Mesenchymal stem cell (in vitro differentiated cells and primary cell): ENCODE measurements around the gene UBAC2.

ENCODE experiments used
- DNase-seq: peaks from one replicate; pipeline ENCODE4 v3.0.0-alpha.2; 2013
- H2AFZ ChIP-seq: one replicate; pipeline ENCODE4 v1.6.1; 2013; ENCODE audit warnings: low read depth, mild to moderate bottlenecking, control low read depth, inconsistent platforms, low read length, moderate library complexity
- H2AK5ac ChIP-seq: 2 replicates; pipeline ENCODE4 v1.6.1; 2013; ENCODE audit warnings: low read length, moderate library complexity, mild to moderate bottlenecking, inconsistent platforms; ENCODE audit not compliant: severe bottlenecking
- H2BK120ac ChIP-seq: one replicate; pipeline ENCODE4 v1.6.1; 2013; ENCODE audit warnings: low read depth, mild to moderate bottlenecking, inconsistent platforms, low read length, moderate library complexity
- H2BK12ac ChIP-seq, 2 experiments: one replicate each; pipeline ENCODE4 v1.6.1; 2013; ENCODE audit warnings: inconsistent platforms in 2 of 2, low read length in 2 of 2, mild to moderate bottlenecking in 2 of 2, moderate library complexity in 2 of 2, control low read depth in 1 of 2
- H2BK15ac ChIP-seq: one replicate; pipeline ENCODE4 v1.6.1; 2013; ENCODE audit warnings: mild to moderate bottlenecking, low read depth, inconsistent platforms; ENCODE audit not compliant: poor library complexity, severe bottlenecking
- H2BK5ac ChIP-seq: 2 replicates; pipeline ENCODE4 v1.6.1; 2013; ENCODE audit warnings: low read depth, mild to moderate bottlenecking, low read length, control low read depth, inconsistent platforms; ENCODE audit not compliant: poor library complexity, severe bottlenecking
- H3K14ac ChIP-seq, 2 experiments: one replicate each; pipeline ENCODE4 v1.6.1; 2013; ENCODE audit warnings: inconsistent platforms in 2 of 2, low read length in 2 of 2, control low read depth in 1 of 2, mild to moderate bottlenecking in 1 of 2, moderate library complexity in 1 of 2
- H3K18ac ChIP-seq, 2 experiments: one replicate each; pipeline ENCODE4 v1.6.1; 2013; ENCODE audit warnings: inconsistent platforms in 2 of 2, low read length in 2 of 2, control low read depth in 1 of 2, low read depth in 1 of 2, mild to moderate bottlenecking in 1 of 2
- H3K23ac ChIP-seq, 2 experiments: one replicate each; pipeline ENCODE4 v1.6.1; 2013; ENCODE audit warnings: inconsistent platforms in 2 of 2, low read length in 2 of 2, mild to moderate bottlenecking in 2 of 2, moderate library complexity in 2 of 2, control low read depth in 1 of 2
- H3K27ac ChIP-seq: 2 replicates; pipeline ENCODE4 v1.5.1; 2013; ENCODE audit warnings: mild to moderate bottlenecking, moderate library complexity, low read length, control low read depth, inconsistent platforms; ENCODE audit not compliant: poor library complexity, severe bottlenecking
- H3K27me3 ChIP-seq, 2 experiments: 2 replicates each; pipeline versions ENCODE4 v1.6.1 to v1.7.0; 2013; ENCODE audit warnings: low read length in 2 of 2, mild to moderate bottlenecking in 2 of 2, moderate library complexity in 2 of 2, control low read depth in 1 of 2, inconsistent platforms in 1 of 2; ENCODE audit not compliant: control insufficient read depth in 1 of 2, insufficient read depth in 1 of 2
- H3K36me3 ChIP-seq, 2 experiments: 2 replicates each; pipeline versions ENCODE4 v1.6.1 to v1.7.0; 2013; ENCODE audit warnings: low read length in 2 of 2, control low read depth in 1 of 2, inconsistent platforms in 1 of 2, low read depth in 1 of 2, mild to moderate bottlenecking in 1 of 2; ENCODE audit not compliant: insufficient read depth in 2 of 2, control insufficient read depth in 1 of 2
- H3K4ac ChIP-seq, 2 experiments: one replicate each; pipeline ENCODE4 v1.6.1; 2013; ENCODE audit warnings: inconsistent platforms in 2 of 2, low read length in 2 of 2, mild to moderate bottlenecking in 2 of 2, moderate library complexity in 2 of 2, control low read depth in 1 of 2, low read depth in 1 of 2
- H3K4me1 ChIP-seq: 2 replicates; pipeline ENCODE4 v1.6.1; 2013; ENCODE audit warnings: low read depth, low read length, control low read depth; ENCODE audit not compliant: control insufficient read depth, insufficient read depth
- H3K4me2 ChIP-seq: 2 replicates; pipeline ENCODE4 v1.6.1; 2013; ENCODE audit warnings: low read length, mild to moderate bottlenecking, inconsistent platforms; ENCODE audit not compliant: poor library complexity, severe bottlenecking
- H3K4me3 ChIP-seq, 2 experiments: 2 replicates each; pipeline versions ENCODE4 v1.5.1 to v1.7.0; 2013; ENCODE audit warnings: low read length in 2 of 2, mild to moderate bottlenecking in 2 of 2, control low read depth in 1 of 2, low read depth in 1 of 2; ENCODE audit not compliant: insufficient read depth in 1 of 2
- H3K79me1 ChIP-seq: replicated peaks from 2 replicates; pipeline ENCODE4 v1.6.1; 2013; ENCODE audit warnings: mild to moderate bottlenecking, control low read depth, low read length, inconsistent platforms; ENCODE audit not compliant: poor library complexity, severe bottlenecking
- H3K9ac ChIP-seq: 2 replicates; pipeline ENCODE4 v1.7.0; 2013; ENCODE audit warnings: mild to moderate bottlenecking, low read length, moderate library complexity
- H3K9me3 ChIP-seq: 2 replicates; pipeline ENCODE4 v1.7.0; 2013; ENCODE audit warnings: mild to moderate bottlenecking, low read length; ENCODE audit not compliant: control insufficient read depth
- H4K8ac ChIP-seq: one replicate; pipeline ENCODE4 v1.6.1; 2013; ENCODE audit warnings: inconsistent platforms, mild to moderate bottlenecking, low read length, moderate library complexity
- H4K91ac ChIP-seq: one replicate; pipeline ENCODE4 v1.6.1; 2013; ENCODE audit warnings: mild to moderate bottlenecking, low read length, inconsistent platforms
- WGBS: methylation state at CpG from one replicate; pipeline ENCODE4 v1.1.7; 2013; ENCODE audit warnings: mixed read lengths; 5-methylcytosine and 5-hydroxymethylcytosine counted together

The UBAC2 gene

GRCh38 chr13:99192480-99192879 is 8.2 kb upstream of the UBAC2 start:
- Histone ChIP-seq H4K91ac (no peak overlapping the region), H3K4me3 (no peak overlapping the region), H3K9me3 (no peaks in the 10 kb centered on the region), H2AK5ac (no peak overlapping the region), H3K9ac (no peak overlapping the region), H3K4me2 (no peak overlapping the region), H2BK15ac (no peak overlapping the region), H3K36me3 (no peaks in the 10 kb centered on the region), H4K8ac (no peak overlapping the region), H3K18ac (no peak overlapping the region), H2BK12ac (no peak overlapping the region), H3K79me1 (no peaks in the 10 kb centered on the region), H2BK120ac (no peak overlapping the region), H3K4ac (no peak overlapping the region), H2BK5ac (peak overlapping the region; percentile 51), H3K23ac (no peak overlapping the region), H2AFZ (no peak overlapping the region), H3K27ac (no peak overlapping the region), H3K4me1 (peaks cover 4% of the 10 kb centered on the region), H3K27me3 (no peaks in the 10 kb centered on the region), H3K14ac (no peak overlapping the region)
- DNase-seq, result no peak

DNA sequence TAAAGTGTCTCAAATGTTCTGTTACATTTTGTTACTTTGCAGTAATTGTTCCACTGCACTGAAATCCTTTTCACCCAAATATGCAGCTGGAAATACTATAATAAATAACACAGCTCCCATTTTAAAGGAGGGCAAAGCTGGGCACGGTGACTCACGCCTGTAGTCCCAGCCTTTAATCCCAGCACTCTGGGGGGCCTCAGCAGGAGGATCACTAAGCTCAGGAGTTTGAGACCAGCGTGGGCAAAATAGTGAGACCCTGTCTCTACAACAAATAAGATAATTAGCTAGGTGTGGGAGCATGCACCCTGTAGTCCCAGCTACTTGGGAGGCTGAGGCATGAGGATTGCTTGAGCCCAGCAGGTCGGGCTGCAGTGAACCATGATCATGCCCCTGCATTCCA is 7.5 kb upstream of the UBAC2 start:
- Histone ChIP-seq H3K27me3 (no peaks in the 10 kb centered on the region), H3K4me2 (no peak overlapping the region), H3K23ac (no peak overlapping the region), H3K36me3 (no peaks in the 10 kb centered on the region), H3K79me1 (no peaks in the 10 kb centered on the region), H3K4ac (no peak overlapping the region), H2AFZ (no peak overlapping the region), H3K18ac (no peak overlapping the region), H2BK15ac (no peak overlapping the region), H3K9me3 (no peaks in the 10 kb centered on the region), H2BK120ac (no peak overlapping the region), H3K27ac (no peak overlapping the region), H2AK5ac (no peak overlapping the region), H3K4me3 (no peak overlapping the region), H4K8ac (no peak overlapping the region), H3K9ac (no peak overlapping the region), H4K91ac (no peak overlapping the region), H3K4me1 (peaks cover 4% of the 10 kb centered on the region), H3K14ac (no peak overlapping the region), H2BK12ac (no peak overlapping the region), H2BK5ac (no peak overlapping the region)
- 75% methylated on average over 4 of the region's 4 CpGs for WGBS
- no peak for DNase-seq

DNA sequence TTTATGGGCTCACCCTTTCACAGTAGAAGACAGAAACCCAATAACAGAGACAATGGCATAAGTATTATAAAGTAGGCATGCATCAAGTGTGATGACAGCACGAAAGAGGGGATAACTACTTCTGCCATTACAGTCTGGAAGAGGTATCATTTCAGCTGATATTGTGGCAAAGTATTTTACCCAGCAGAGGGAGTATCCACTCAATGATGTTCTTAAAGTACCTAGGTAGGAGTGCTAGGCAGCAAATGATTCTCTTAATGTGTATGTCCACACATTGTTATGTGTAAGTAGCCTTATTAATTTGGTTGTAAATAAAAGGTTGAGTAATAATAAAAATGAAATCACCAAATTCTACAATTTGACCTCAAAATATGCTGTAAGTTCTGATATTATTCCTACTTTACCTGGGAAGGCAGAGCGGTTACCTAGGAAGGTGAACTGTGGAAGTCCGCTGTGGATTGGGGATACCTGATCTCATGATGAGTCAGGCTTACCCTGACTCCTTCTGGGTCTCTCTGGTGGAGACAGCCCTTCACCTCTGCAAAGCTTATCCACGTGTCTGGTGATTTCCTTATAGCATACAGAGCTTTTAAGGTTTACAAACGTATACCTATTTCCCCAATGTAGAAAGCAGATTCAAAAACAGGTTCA is 4.1 kb upstream of the UBAC2 start:
- Histone ChIP-seq H3K9me3 (no peaks in the 10 kb centered on the region), H2AFZ (no peak overlapping the region), H2BK5ac (no peak overlapping the region), H3K27ac (no peak overlapping the region), H3K23ac (no peak overlapping the region), H3K27me3 (no peaks in the 10 kb centered on the region), H3K18ac (no peak overlapping the region), H2AK5ac (no peak overlapping the region), H3K36me3 (no peaks in the 10 kb centered on the region), H3K4me3 (no peak overlapping the region), H3K4ac (no peak overlapping the region), H3K14ac (no peak overlapping the region), H3K4me1 (peaks cover 6% of the 10 kb centered on the region), H4K8ac (no peak overlapping the region), H2BK120ac (no peak overlapping the region), H2BK15ac (no peak overlapping the region), H3K79me1 (peaks cover 5% of the 10 kb centered on the region), H3K9ac (no peak overlapping the region), H4K91ac (no peak overlapping the region), H2BK12ac (no peak overlapping the region), H3K4me2 (no peak overlapping the region)
- DNase-seq, result no peak
- 82% methylated on average over 5 of the region's 5 CpGs for WGBS

DNA sequence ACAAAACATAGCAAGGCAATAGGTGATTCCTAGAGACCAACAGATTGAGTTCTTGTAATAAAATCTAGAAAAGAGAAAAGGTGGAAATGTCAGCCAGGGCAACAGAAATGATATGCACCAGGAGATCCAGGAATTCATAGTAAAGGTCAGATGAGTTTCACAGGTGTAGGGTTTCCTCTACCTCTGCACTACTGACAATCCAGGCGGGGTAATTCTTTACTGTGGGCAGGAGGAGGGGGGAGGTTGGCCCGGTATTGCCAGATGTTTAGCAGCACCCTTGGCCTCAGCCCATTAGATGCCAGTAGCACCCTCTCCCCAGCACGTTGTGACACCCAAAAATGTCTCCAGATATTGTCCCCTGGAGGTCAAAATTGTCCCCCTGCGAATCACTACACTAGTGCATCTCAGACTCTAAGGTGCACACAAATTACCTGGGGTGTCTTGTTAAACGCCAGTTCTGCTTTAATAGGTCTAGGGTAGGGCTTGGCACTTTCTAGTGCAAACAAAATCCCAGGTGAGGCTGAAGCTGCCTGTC is 3.5 kb upstream of the UBAC2 start:
- H3K36me3 ChIP-seq, result no peaks in the 10 kb centered on the region
- no peak overlapping the region for H2BK15ac ChIP-seq
- H2BK12ac ChIP-seq, result no peak overlapping the region
- no peak overlapping the region for H3K14ac ChIP-seq
- H3K23ac ChIP-seq, result no peak overlapping the region
- no peak overlapping the region for H2BK5ac ChIP-seq
- H4K91ac ChIP-seq, result no peak overlapping the region
- H3K9me3 ChIP-seq, result no peaks in the 10 kb centered on the region
- 100% methylated on average over 2 of the region's 5 CpGs for whole genome bisulfite sequencing
- no peak overlapping the region for H2BK120ac ChIP-seq
- no peak overlapping the region for H3K9ac ChIP-seq
- H2AK5ac ChIP-seq, result no peak overlapping the region
- peaks cover 5% of the 10 kb centered on the region for H3K79me1 ChIP-seq
- H3K4me2 ChIP-seq, result no peak overlapping the region
- no peak overlapping the region for H4K8ac ChIP-seq
- DNase-seq, result no peak
- no peak overlapping the region for H3K27ac ChIP-seq
- peaks cover 4% of the 10 kb centered on the region for H3K4me1 ChIP-seq
- no peak overlapping the region for H3K18ac ChIP-seq
- no peak overlapping the region for H2AFZ ChIP-seq
- H3K27me3 ChIP-seq, result no peaks in the 10 kb centered on the region
- no peak overlapping the region for H3K4ac ChIP-seq
- no peak overlapping the region for H3K4me3 ChIP-seq
